GM12878 (cell line): ENCODE results near the gene ZDHHC5. TPM values are rescaled to one million over a fixed set of nuclear protein-coding genes. Genes with fewer than 3 reads are reported as not detected.

Experiments
- ATAC-seq: fragments of 200-7000 bp; cut with Tn5 transposase; 3 replicates; pipeline ENCODE4 v1.9.1; 2020; ENCODE audit warnings: mild to moderate bottlenecking, moderate library complexity
- BruUV-seq: library from RNA; stranded (reverse); fragments of 400-500 nt; replicated peaks from 2 replicates; lab custom pipeline; 2021; lab: Mats Ljungman, UMichigan
- CTCF ChIA-PET: fragments of 300-600 bp; sonication (Branson Sonifier 250); formaldehyde crosslinking; extraction: SDS; loops from one replicate; lab custom pipeline; 2021; ENCODE audit warnings: inconsistent platforms; lab: Yijun Ruan, JAX
- POLR2A ChIA-PET: fragments of 350-600 bp; formaldehyde crosslinking; extraction: SDS; loops from one replicate; lab custom pipeline; 2021; ENCODE audit warnings: inconsistent platforms; lab: Charles Lee
- RAD21 ChIA-PET: fragments of 300-600 bp; sonication (Branson Sonifier 250); formaldehyde crosslinking; loops from one replicate; lab custom pipeline; 2023; ENCODE audit warnings: antibody characterized with exemption; ENCODE audit not compliant: unreplicated experiment; lab: Charles Lee
- SMC1A ChIA-PET: fragments of 300-600 bp; sonication (Branson Sonifier 250); formaldehyde crosslinking; loops from one replicate; lab custom pipeline; 2023; ENCODE audit not compliant: unreplicated experiment, uncharacterized antibody; lab: Charles Lee
- DNase-seq: peaks from one replicate; pipeline ENCODE4 v3.0.0-alpha.2; 2011; ENCODE audit warnings: low read depth, low spot score
- FAIRE-seq: peaks from 3 replicates; lab custom pipeline; 2011; peaks lifted over from hg19 to GRCh38; lab: Jason Lieb, UNC
- H2AFZ ChIP-seq: 2 replicates; pipeline ENCODE4 v1.6.0; 2011; ENCODE audit warnings: low read depth, low read length, control low read depth; ENCODE audit not compliant: control insufficient read depth
- H3K27ac ChIP-seq: 2 replicates; pipeline ENCODE4 v1.5.1; 2011; ENCODE audit warnings: control low read depth; ENCODE audit not compliant: control insufficient read depth, insufficient read depth
- H3K27me3 ChIP-seq, 2 experiments: replicated peaks in 1 of 2; 2 replicates each; pipeline versions ENCODE4 v1.6.0 to v1.6.1; 2011; ENCODE audit warnings: low read length in 1 of 2; ENCODE audit not compliant: control insufficient read depth in 2 of 2, insufficient read depth in 2 of 2
- H3K36me3 ChIP-seq, 2 experiments: 2 replicates each; pipeline ENCODE4 v1.5.1; 2011; ENCODE audit warnings: low read length in 1 of 2; ENCODE audit not compliant: control insufficient read depth in 2 of 2, insufficient read depth in 2 of 2
- H3K4me1 ChIP-seq: 2 replicates; pipeline ENCODE4 v1.6.1; 2011; ENCODE audit warnings: mild to moderate bottlenecking, low read length, moderate library complexity, mixed read lengths; ENCODE audit not compliant: control insufficient read depth, insufficient read depth
- H3K4me2 ChIP-seq: 2 replicates; pipeline ENCODE4 v1.6.0; 2011; ENCODE audit warnings: control low read depth; ENCODE audit not compliant: control insufficient read depth, insufficient read depth
- H3K4me3 ChIP-seq: fragments of 200-600 bp; sonication (generic); 2 replicates; pipeline ENCODE4 v1.5.1; 2016
- H3K79me2 ChIP-seq: 2 replicates; pipeline ENCODE4 v1.6.0; 2011; ENCODE audit warnings: low read length; ENCODE audit not compliant: control insufficient read depth, insufficient read depth
- H3K9ac ChIP-seq: 2 replicates; pipeline ENCODE4 v1.8.0; 2011; ENCODE audit warnings: low read length, control low read depth, mixed read lengths; ENCODE audit not compliant: control insufficient read depth, insufficient read depth
- H3K9me3 ChIP-seq: replicated peaks from 3 replicates; pipeline ENCODE4 v1.5.1; 2011; ENCODE audit warnings: mild to moderate bottlenecking, low read length; ENCODE audit not compliant: control insufficient read depth, insufficient read depth
- H4K20me1 ChIP-seq: 2 replicates; pipeline ENCODE4 v1.6.0; 2011; ENCODE audit not compliant: control insufficient read depth, insufficient read depth
- BRCA1 ChIP-seq: IDR thresholded peaks from 2 replicates; pipeline ENCODE4 v1.6.1; 2011; ENCODE audit warnings: low read depth, low read length, improper control_type of control experiment
- ETV6 ChIP-seq, 2 experiments: fragments of 450-650 bp in 1 of 2; IDR thresholded peaks in 1 of 2; conservative IDR thresholded peaks in 1 of 2; 2 replicates each; pipeline ENCODE4 v1.6.1; 2014; ENCODE audit warnings: antibody characterized with exemption in 1 of 2, borderline replicate concordance in 1 of 2, low read depth in 1 of 2, mild to moderate bottlenecking in 1 of 2, moderate library complexity in 1 of 2
- MXI1 ChIP-seq: fragments of 150-350 bp; IDR thresholded peaks from 2 replicates; pipeline ENCODE4 v1.6.1; 2011; ENCODE audit warnings: low read depth, mild to moderate bottlenecking, inconsistent platforms, low read length, improper control_type of control experiment
- POU2F2 ChIP-seq: IDR thresholded peaks from 3 replicates; pipeline ENCODE4 v1.6.1; 2011; ENCODE audit warnings: low read depth, mild to moderate bottlenecking, low read length, borderline replicate concordance
- SIX5 ChIP-seq: IDR thresholded peaks from 2 replicates; pipeline ENCODE4 v1.6.1; 2011; ENCODE audit warnings: mild to moderate bottlenecking, low read depth, low read length, moderate library complexity; ENCODE audit not compliant: severe bottlenecking
- WGBS: methylation state at CpG from one replicate; pipeline ENCODE4 v1.1.6; 2016; ENCODE audit warnings: low lambda C conversion rate; ENCODE audit not compliant: insufficient replicate concordance, insufficient coverage; ENCODE audit errors: missing lambda C conversion rate; 5-methylcytosine and 5-hydroxymethylcytosine counted together
- in situ Hi-C: fragments of 300-500 bp; cut with MboI; formaldehyde crosslinking; loops from 9 replicates; pipeline ENCODE4 v1.14.3; 2018; ENCODE audit warnings: mixed read lengths
- intact Hi-C: fragments of 100-400 bp; cut with micrococcal nuclease; formaldehyde crosslinking; loops from one replicate; pipeline ENCODE4 v1.14.2; 2022; ENCODE audit not compliant: unreplicated experiment
- polyA plus RNA-seq, 11 experiments: library from polyadenylated mRNA; depleted of rRNA in 4 of 11; unstranded in 6 of 11; stranded (reverse) in 5 of 11; fragments of >200 nt; fragmentation: Nextera tagmentation in 4 of 11; fragmentation: Illumina TruSeq in 1 of 11; extraction: Ambion mirVana in 4 of 11; extraction: Trizol in 1 of 11; gene quantifications; 1 replicate in 1 of 11; 2 replicates in 10 of 11; pipeline versions ENCODE4 v1.2.1 to v1.2.3, GENCODE V29; 2011 to 2016; ENCODE audit warnings: inconsistent platforms in 2 of 11, missing spikeins in 2 of 11, low read depth in 1 of 11
- total RNA-seq, 4 experiments: library from RNA; depleted of rRNA in 3 of 4; stranded (reverse); fragments of >200 nt in 3 of 4; fragmentation: Illumina TruSeq in 1 of 4; extraction: Trizol in 1 of 4; gene quantifications; 2 replicates each; pipeline versions ENCODE4 v1.2.1 to v1.2.3, GENCODE V29; 2013 to 2021
- TF ChIP-seq, protein P1 (sequence below): IDR thresholded peaks from 2 replicates; pipeline ENCODE4 v1.6.1; 2011; ENCODE audit warnings: low read depth, low read length, improper control_type of control experiment, borderline replicate concordance
- TF ChIP-seq, protein P2 (sequence below): fragments of 450-650 bp; IDR thresholded peaks from 2 replicates; pipeline ENCODE4 v1.6.1; 2016; ENCODE audit warnings: mild to moderate bottlenecking

ZDHHC5 gene
- total and polyA plus RNA-seq, 10 of the 15 experiments (the other 5 are each of a cell fraction or from before 2014, with no cell fraction given) = 3.9 to 61.3 (median 37.6) TPM

DNA sequence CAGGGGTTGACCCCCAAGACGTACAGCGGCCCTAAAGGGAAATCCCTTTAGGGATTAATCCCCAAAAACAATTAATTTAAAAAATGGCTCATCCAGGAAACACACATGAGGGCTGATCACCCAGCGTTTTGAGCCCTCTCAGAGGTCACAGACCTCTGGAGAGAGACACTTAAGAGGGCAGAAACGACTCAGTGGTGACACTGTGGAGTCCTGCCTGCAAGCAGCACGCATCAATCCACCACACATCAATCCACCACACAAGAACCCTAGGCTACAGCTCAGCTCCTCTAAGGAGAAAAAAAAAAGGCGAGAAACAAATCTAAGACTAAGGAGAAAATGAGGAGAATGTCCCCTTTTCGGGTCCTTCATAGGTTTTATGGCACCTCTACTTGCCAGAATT is 60.9 kb downstream of the ZDHHC5 start (continued):
- TF ChIP-seq, protein P1, sequence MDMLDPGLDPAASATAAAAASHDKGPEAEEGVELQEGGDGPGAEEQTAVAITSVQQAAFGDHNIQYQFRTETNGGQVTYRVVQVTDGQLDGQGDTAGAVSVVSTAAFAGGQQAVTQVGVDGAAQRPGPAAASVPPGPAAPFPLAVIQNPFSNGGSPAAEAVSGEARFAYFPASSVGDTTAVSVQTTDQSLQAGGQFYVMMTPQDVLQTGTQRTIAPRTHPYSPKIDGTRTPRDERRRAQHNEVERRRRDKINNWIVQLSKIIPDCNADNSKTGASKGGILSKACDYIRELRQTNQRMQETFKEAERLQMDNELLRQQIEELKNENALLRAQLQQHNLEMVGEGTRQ = no peak
- TF ChIP-seq SIX5 (no peak), ETV6 (conservative IDR thresholded peaks at IDR 0.05 in 1 of 2, IDR thresholded peaks at IDR 0.05 in 1 of 2; ENCODE audit: borderline replicate concordance in 1 of 2, low read depth in 1 of 2) (no peak)

GRCh38 chr11:57729479-57729878 is 61.6 kb downstream of the ZDHHC5 start:
- H2AFZ ChIP-seq = no peak overlapping the region; the same call in 1 of the 2 replicates
- peaks cover 41% of the 10 kb centered on the region for H3K79me2 ChIP-seq
- FAIRE-seq (no peak), ATAC-seq (peak; percentile 64), DNase-seq (no peak)
- no peaks in the 10 kb centered on the region for H3K9me3 ChIP-seq
- intact Hi-C loops (no loop called here), in situ Hi-C loops (no loop called here)
- H3K4me1 ChIP-seq = 0 out of 2 replicates have a peak, but pooled peaks cover 6% of the 10 kb centered on the region
- H3K27ac ChIP-seq = peak overlapping the region; percentile 6; the same call in 1 of the 2 replicates
- CTCF ChIA-PET = interaction anchor here (0.6 to 2.5 kb wide), 4 partner anchors 15 to 1804 kb away, joined by 4 to 11 read pairs (median 6); partner anchors contain the start of gene CTNND1
- POLR2A ChIA-PET = interaction anchor here (1.1 kb wide), 1 partner anchor 62 kb away, joined by 3 read pairs; no protein-coding TSS in a partner anchor
- WGBS = 2% methylated on average over 7 of the region's 7 CpGs
- H3K4me3 ChIP-seq = no peak overlapping the region
- SMC1A ChIA-PET = interaction anchor here (0.6 to 3.7 kb wide), 5 partner anchors 15 to 71 kb away, joined by 3 to 19 read pairs (median 4); no protein-coding TSS in a partner anchor
- H3K9ac ChIP-seq = peak overlapping the region; percentile 35; the same call in 1 of the 2 replicates
- no peaks in the 10 kb centered on the region for H3K27me3 ChIP-seq
- peak overlapping the region; percentile 55; the same call in 1 of the 2 replicates for H3K4me2 ChIP-seq
- peaks cover 1 to 3% of the 10 kb centered on the region in 2 experiments; a peak in 2 of 4 replicates for H3K36me3 ChIP-seq
- BruUV-seq = no TSS peak
- TF ChIP-seq BRCA1 = no peak
- peak; percentile 21; the same call in 1 of the 2 replicates for TF ChIP-seq MXI1
- TF ChIP-seq POU2F2 = 0 out of 3 replicates have a peak, but pooled peaks have one; percentile 24
- TF ChIP-seq, protein P2, sequence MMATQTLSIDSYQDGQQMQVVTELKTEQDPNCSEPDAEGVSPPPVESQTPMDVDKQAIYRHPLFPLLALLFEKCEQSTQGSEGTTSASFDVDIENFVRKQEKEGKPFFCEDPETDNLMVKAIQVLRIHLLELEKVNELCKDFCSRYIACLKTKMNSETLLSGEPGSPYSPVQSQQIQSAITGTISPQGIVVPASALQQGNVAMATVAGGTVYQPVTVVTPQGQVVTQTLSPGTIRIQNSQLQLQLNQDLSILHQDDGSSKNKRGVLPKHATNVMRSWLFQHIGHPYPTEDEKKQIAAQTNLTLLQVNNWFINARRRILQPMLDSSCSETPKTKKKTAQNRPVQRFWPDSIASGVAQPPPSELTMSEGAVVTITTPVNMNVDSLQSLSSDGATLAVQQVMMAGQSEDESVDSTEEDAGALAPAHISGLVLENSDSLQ = peak; percentile 31; the same call in 1 of the 2 replicates
- RAD21 ChIA-PET = interaction anchor here (0.5 to 1.2 kb wide), 3 partner anchors 17 to 71 kb away, joined by 3 to 4 read pairs (median 3); partner anchors contain the start of genes MED19 and TMX2
- H4K20me1 ChIP-seq = no peaks in the 10 kb centered on the region
